Right lobe of liver (tissue), 6 donors: ENCODE results near the gene PGA4. TPM values are rescaled to one million over a fixed set of nuclear protein-coding genes. Genes with fewer than 3 reads are reported as not detected.

ENCODE experiments used
- ATAC-seq, 4 donors: fragments of 200-7000 bp; cut with Tn5 transposase; one replicate each; pipeline ENCODE4 v1.9.1; 2020; ENCODE audit warnings: mild to moderate bottlenecking in 4 of 4, moderate library complexity in 4 of 4
- DNase-seq, 3 donors: peaks; one replicate each; pipeline ENCODE4 v3.0.0-alpha.2; 2020
- H3K27ac ChIP-seq, 3 donors: fragments of 200-600 bp; one replicate each; pipeline ENCODE4 v1.8.0; 2022
- H3K27me3 ChIP-seq, 2 donors: fragments of 200-600 bp; one replicate each; pipeline ENCODE4 v1.8.0; 2022
- H3K36me3 ChIP-seq, 4 donors: fragments of 200-600 bp; sonication (generic) in 1 of 4; one replicate each; pipeline versions ENCODE4 v1.5.1 to v1.8.0; 2017 to 2022; ENCODE audit warnings: control low read depth in 1 of 4
- H3K4me1 ChIP-seq, 4 donors: fragments of 200-600 bp; sonication (generic) in 1 of 4; one replicate each; pipeline versions ENCODE4 v1.5.1 to v1.8.0; 2017 to 2022; ENCODE audit warnings: control low read depth in 1 of 4
- H3K4me3 ChIP-seq, 3 donors: fragments of 200-600 bp; one replicate each; pipeline ENCODE4 v1.8.0; 2022
- H3K9me3 ChIP-seq, 4 donors: fragments of 200-600 bp; sonication (generic) in 1 of 4; one replicate each; pipeline versions ENCODE4 v1.5.1 to v1.8.0; 2017 to 2022; ENCODE audit warnings: control low read depth in 1 of 4
- CTCF ChIP-seq, 4 donors: fragments of 200-600 bp in 3 of 4; fragments of 450-650 bp in 1 of 4; IDR thresholded peaks; one replicate each; pipeline versions ENCODE4 v1.5.1 to v1.8.0; 2016 to 2022; ENCODE audit warnings: antibody characterized with exemption in 4 of 4, mild to moderate bottlenecking in 2 of 4
- POLR2A ChIP-seq: fragments of 450-650 bp; IDR thresholded peaks from one replicate; pipeline ENCODE4 v1.6.1; 2017; ENCODE audit warnings: antibody characterized with exemption, mild to moderate bottlenecking
- WGBS: methylation state at CpG from one replicate; pipeline ENCODE4 v1.1.6; 2018; ENCODE audit warnings: low coverage, low lambda C conversion rate; ENCODE audit not compliant: insufficient coverage; ENCODE audit errors: missing lambda C conversion rate; 5-methylcytosine and 5-hydroxymethylcytosine counted together
- intact Hi-C, 2 donors: fragments of 100-400 bp; cut with DNase I; formaldehyde crosslinking; loops; one replicate each; pipeline versions ENCODE4 v1.11.2 to v1.14.1; 2022
- total RNA-seq, 6 experiments: library from RNA; depleted of rRNA in 2 of 6; stranded (reverse); fragments of >200 nt in 2 of 6; fragmentation: NEBNext Ultra II Directional in 3 of 6; extraction: Animal tissue kit (Norgen Biotek cat#: 25700) in 3 of 6; gene quantifications; one replicate each; pipeline versions ENCODE4 v1.1.0 to v1.2.4, GENCODE V29; 2016 to 2023
- donor health status: DM: no; HTN: yes; CAD: no.
- donor health status: DM: no; HTN: no; CAD: no.
- donor health status: DM: no; HTN: no; CAD: no.
- donor health status: DM: no; HTN: yes; CAD: no.
- donor health status: DM: no; HTN: yes; CAD: no.

PGA4 gene
- total RNA-seq, 6 experiments from 2014 or later: 0.15 to 1.5 (median 0.52) TPM; not detected in 2

- Histone ChIP-seq H3K27ac (no peak overlapping the region), H3K4me1 (no peaks in the 10 kb centered on the region), H3K4me3 (no peak overlapping the region), H3K27me3 (no peaks in the 10 kb centered on the region), H3K9me3 (no peaks in the 10 kb centered on the region), H3K36me3 (no peaks in the 10 kb centered on the region)
- intact Hi-C loops: loop anchor here in 1 of 2 donors (10.0 kb wide), 1 partner anchor 362 kb away; no protein-coding TSS in a partner anchor
- no peak for TF ChIP-seq POLR2A
- no peak for TF ChIP-seq CTCF (IDR thresholded peaks at IDR 0.05)
- ATAC-seq (no peak), DNase-seq (no peak)
- WGBS: 67% methylated on average over 8 of the region's 8 CpGs
These were observed 35.6 kb upstream of the PGA4 start for GRCh38 chr11:61186504-61186903.

GRCh38 chr11:61187505-61188130 lies 34.5 kb upstream of the PGA4 start:
- peak in 2 of 3 donors; percentile 57 to 66 for DNase-seq
- Histone ChIP-seq H3K27ac (no peak overlapping the region), H3K9me3 (no peaks in the 10 kb centered on the region), H3K27me3 (no peaks in the 10 kb centered on the region), H3K4me3 (no peak overlapping the region), H3K4me1 (no peaks in the 10 kb centered on the region), H3K36me3 (no peaks in the 10 kb centered on the region)
- 32% methylated on average over 11 of the region's 11 CpGs for WGBS
- TF ChIP-seq CTCF (IDR thresholded peaks at IDR 0.05) (peak; percentile 86 to 93 (median 93)), POLR2A (no peak)
- intact Hi-C loops: loop anchor here in 1 of 2 donors (10.0 kb wide), 1 partner anchor 363 kb away; no protein-coding TSS in a partner anchor
- ATAC-seq: peak; percentile 82 to 90 (median 86)

GRCh38 chr11:61189933-61190332 lies 32.2 kb upstream of the PGA4 start:
- WGBS: 76% methylated on average over 7 of the region's 8 CpGs
- H3K27ac ChIP-seq: no peak overlapping the region
- intact Hi-C loops: loop anchor here in 1 of 2 donors (10.0 kb wide), 1 partner anchor 365 kb away; no protein-coding TSS in a partner anchor

GRCh38 chr11:61193596-61193995 lies 28.6 kb upstream of the PGA4 start:
- no peak overlapping the region for H3K27ac ChIP-seq
- H3K4me1 ChIP-seq: no peaks in the 10 kb centered on the region
- no peak overlapping the region for H3K4me3 ChIP-seq
- ATAC-seq: peak in 1 of 4 donors; percentile 28
- no peaks in the 10 kb centered on the region for H3K9me3 ChIP-seq
- H3K36me3 ChIP-seq: no peaks in the 10 kb centered on the region
- intact Hi-C loops: no loop called here
- no peak for TF ChIP-seq POLR2A
- no peak for TF ChIP-seq CTCF (IDR thresholded peaks at IDR 0.05)
- no peaks in the 10 kb centered on the region for H3K27me3 ChIP-seq
- 36% methylated on average over 10 of the region's 12 CpGs for whole genome bisulfite sequencing
- no peak for DNase-seq

More at GRCh38 chr11:61189933-61190332, 32.2 kb upstream of the PGA4 start:
- TF ChIP-seq POLR2A: no peak
- no peak for TF ChIP-seq CTCF (IDR thresholded peaks at IDR 0.05)
- DNase-seq (no peak), ATAC-seq (no peak)
- no peak overlapping the region for H3K4me3 ChIP-seq
- no peaks in the 10 kb centered on the region for H3K9me3 ChIP-seq
- H3K4me1 ChIP-seq: no peaks in the 10 kb centered on the region
- no peaks in the 10 kb centered on the region for H3K27me3 ChIP-seq
- no peaks in the 10 kb centered on the region for H3K36me3 ChIP-seq
